GM19324 (cell line): ENCODE measurements around the gene IFI27.
"Not testable (repeated sequence)": the region's sequence is repeated elsewhere in the genome, so short reads cannot be mapped to it uniquely, and the experiment has no call there.

ENCODE experiments used
- ATAC-seq: cut with Tn5 transposase; IDR thresholded peaks from one replicate; pipeline ENCODE4 v1.9.1; 2021; ENCODE audit warnings: mild to moderate bottlenecking, moderate library complexity; ENCODE audit not compliant: unreplicated experiment, low FRiP score

The IFI27 gene

GRCh38 chr14:94145902-94146527 is 35.5 kb downstream of the IFI27 start:
- ATAC-seq: no peak

GRCh38 chr14:94152676-94153075 is 42.1 kb downstream of the IFI27 start:
- ATAC-seq: no peak

- no peak for ATAC-seq
Measured at GRCh38 chr14:94153750-94154342, 43.3 kb downstream of the IFI27 start.

- ATAC-seq: not testable (repeated sequence)
Measured at GRCh38 chr14:94156143-94156542, 45.6 kb downstream of the IFI27 start.

GRCh38 chr14:94157197-94157596 is 46.7 kb downstream of the IFI27 start:
- no peak for ATAC-seq

- ATAC-seq: no peak
Measured at GRCh38 chr14:94158239-94158883, 47.8 kb downstream of the IFI27 start.

- ATAC-seq: no peak
Measured at GRCh38 chr14:94161058-94161457, 50.5 kb downstream of the IFI27 start.

- no peak for ATAC-seq
Measured at GRCh38 chr14:94161981-94162380, 51.4 kb downstream of the IFI27 start.

GRCh38 chr14:94162466-94162865 is 51.9 kb downstream of the IFI27 start:
- ATAC-seq: no peak

- no peak for ATAC-seq
Measured at GRCh38 chr14:94163796-94164195, 53.3 kb downstream of the IFI27 start.

GRCh38 chr14:94164685-94165431 is 54.3 kb downstream of the IFI27 start:
- no peak for ATAC-seq

- no peak for ATAC-seq
Measured at GRCh38 chr14:94165744-94166143, 55.2 kb downstream of the IFI27 start.
